H1 (cell line): ENCODE results near the gene FBXO8.

Experiments used
- CHD1 ChIP-seq: IDR thresholded peaks from 2 replicates; pipeline ENCODE4 v1.6.1; 2012; ENCODE audit warnings: low read depth, low read length, improper control_type of control experiment
- CHD2 ChIP-seq: IDR thresholded peaks from 2 replicates; pipeline ENCODE4 v1.6.1; 2012; ENCODE audit warnings: low read length, improper control_type of control experiment
- GABPA ChIP-seq: IDR thresholded peaks from 2 replicates; pipeline ENCODE4 v1.6.1; 2011; ENCODE audit warnings: mild to moderate bottlenecking, low read length, moderate library complexity, borderline replicate concordance; ENCODE audit not compliant: insufficient read depth
- HDAC2 ChIP-seq, 2 experiments: fragments of 300-600 bp in 1 of 2; sonication (generic) in 1 of 2; IDR thresholded peaks; 2 replicates each; pipeline ENCODE4 v1.6.1; 2011 to 2012; ENCODE audit warnings: low read depth in 2 of 2, low read length in 2 of 2, mild to moderate bottlenecking in 2 of 2, moderate library complexity in 2 of 2, borderline replicate concordance in 1 of 2, inconsistent platforms in 1 of 2
- POLR2A ChIP-seq, 2 experiments: IDR thresholded peaks; 1 replicate in 1 of 2; 2 replicates in 1 of 2; pipeline ENCODE4 v1.6.1; 2011; ENCODE audit warnings: low read depth in 2 of 2, low read length in 2 of 2, mild to moderate bottlenecking in 2 of 2; ENCODE audit errors: control extremely low read depth in 1 of 2
- POU5F1 ChIP-seq: IDR thresholded peaks from 2 replicates; pipeline ENCODE4 v1.6.1; 2011; ENCODE audit warnings: low read depth, mild to moderate bottlenecking, low read length, moderate library complexity
- SP2 ChIP-seq: IDR thresholded peaks from 2 replicates; pipeline ENCODE4 v1.6.1; 2012; ENCODE audit warnings: mild to moderate bottlenecking, low read length, inconsistent platforms
- TF ChIP-seq, protein P1 (sequence below), 3 experiments: IDR thresholded peaks; 1 replicate in 2 of 3; 2 replicates in 1 of 3; pipeline versions ENCODE4 v1.5.1 to v1.6.1; 2011; ENCODE audit warnings: low read length in 3 of 3, mild to moderate bottlenecking in 3 of 3, inconsistent platforms in 2 of 3, low read depth in 1 of 3, moderate library complexity in 1 of 3; ENCODE audit not compliant: insufficient read depth in 1 of 3; ENCODE audit errors: control extremely low read depth in 1 of 3

DNA sequence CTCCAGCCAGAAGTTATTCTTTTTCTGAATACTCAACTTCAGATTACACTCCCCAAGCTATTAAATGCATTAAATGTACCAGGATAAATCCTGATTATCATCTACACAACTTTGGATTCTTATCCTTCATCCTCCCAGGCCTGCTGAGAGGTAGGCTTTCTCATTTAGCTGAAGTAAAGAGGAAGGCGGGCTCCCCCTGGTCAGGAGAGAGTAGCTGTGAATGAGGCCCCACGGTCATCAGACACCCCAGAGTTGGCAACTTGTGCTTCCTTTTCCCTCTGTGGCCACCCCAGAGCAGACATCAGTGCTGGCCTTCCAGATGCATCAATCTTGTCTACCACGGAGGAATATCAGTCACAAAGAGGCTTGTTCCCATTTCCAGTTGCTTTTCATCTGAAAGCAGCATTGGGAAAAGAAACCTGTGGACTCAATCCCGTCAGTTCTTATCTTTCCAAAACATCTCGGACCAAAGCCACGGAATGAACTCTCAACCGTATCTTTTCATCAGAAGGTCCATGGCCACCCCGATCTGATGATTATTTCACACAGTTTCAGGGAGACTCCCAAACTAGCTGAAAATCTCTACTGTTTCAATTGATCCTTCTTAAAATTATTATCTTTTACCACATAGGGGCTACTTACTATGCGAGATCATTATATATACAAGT is 79.2 kb downstream of the FBXO8 start:
- TF ChIP-seq CHD2 = no peak
- TF ChIP-seq, protein P1, sequence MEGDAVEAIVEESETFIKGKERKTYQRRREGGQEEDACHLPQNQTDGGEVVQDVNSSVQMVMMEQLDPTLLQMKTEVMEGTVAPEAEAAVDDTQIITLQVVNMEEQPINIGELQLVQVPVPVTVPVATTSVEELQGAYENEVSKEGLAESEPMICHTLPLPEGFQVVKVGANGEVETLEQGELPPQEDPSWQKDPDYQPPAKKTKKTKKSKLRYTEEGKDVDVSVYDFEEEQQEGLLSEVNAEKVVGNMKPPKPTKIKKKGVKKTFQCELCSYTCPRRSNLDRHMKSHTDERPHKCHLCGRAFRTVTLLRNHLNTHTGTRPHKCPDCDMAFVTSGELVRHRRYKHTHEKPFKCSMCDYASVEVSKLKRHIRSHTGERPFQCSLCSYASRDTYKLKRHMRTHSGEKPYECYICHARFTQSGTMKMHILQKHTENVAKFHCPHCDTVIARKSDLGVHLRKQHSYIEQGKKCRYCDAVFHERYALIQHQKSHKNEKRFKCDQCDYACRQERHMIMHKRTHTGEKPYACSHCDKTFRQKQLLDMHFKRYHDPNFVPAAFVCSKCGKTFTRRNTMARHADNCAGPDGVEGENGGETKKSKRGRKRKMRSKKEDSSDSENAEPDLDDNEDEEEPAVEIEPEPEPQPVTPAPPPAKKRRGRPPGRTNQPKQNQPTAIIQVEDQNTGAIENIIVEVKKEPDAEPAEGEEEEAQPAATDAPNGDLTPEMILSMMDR (IDR thresholded peaks at IDR 0.05; ENCODE audit: control extremely low read depth in 1 of 3, insufficient read depth in 1 of 3, low read depth in 1 of 3, low read length in 3 of 3) = no peak
- no peak for TF ChIP-seq HDAC2 (IDR thresholded peaks at IDR 0.05; ENCODE audit: borderline replicate concordance in 1 of 2, low read depth in 2 of 2, low read length in 2 of 2)
- TF ChIP-seq POLR2A (IDR thresholded peaks at IDR 0.05; ENCODE audit: control extremely low read depth in 1 of 2, low read depth in 2 of 2, low read length in 2 of 2) = no peak
- TF ChIP-seq SP2 = no peak
- no peak for TF ChIP-seq CHD1
- no peak for TF ChIP-seq POU5F1
- TF ChIP-seq GABPA = no peak
